Measurements from ENCODE around the gene HORMAD2.
A peak's percentile ranks its signal among the peaks of the same experiment; 100 is the strongest.

HORMAD2 gene

DNA sequence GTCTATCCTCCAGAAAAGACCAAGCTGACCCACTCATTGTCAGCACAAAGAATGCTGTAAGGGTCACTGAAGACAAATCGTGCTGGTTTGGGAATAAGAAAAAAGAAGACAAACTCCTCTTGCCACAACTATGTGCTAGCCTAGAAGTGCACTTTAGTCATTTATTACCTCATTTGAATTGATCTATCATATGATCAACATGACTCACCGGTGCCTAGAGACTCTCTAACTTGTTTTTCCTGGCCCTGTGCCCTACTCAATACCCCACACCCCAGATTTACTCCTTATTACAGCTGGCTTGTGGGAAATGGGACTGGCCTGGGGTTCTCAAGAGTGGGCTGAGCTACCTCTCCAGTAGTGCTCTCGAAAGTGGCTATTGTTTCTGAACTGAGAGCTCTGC lies 35.9 kb upstream of the HORMAD2 start:
- no peak for TF ChIP-seq CTCF (IDR thresholded peaks at IDR 0.05; ENCODE audit: insufficient read depth, low read length, missing control alignments)
- peak; percentile 72 for DNase-seq (ENCODE audit: low read depth, low spot score)
- ChIA-PET CTCF (interaction anchor here (1.2 to 1.3 kb wide), 2 partner anchors 13 to 44 kb away, joined by 3 to 4 read pairs; no protein-coding TSS in a partner anchor), POLR2A (no interaction called here)
- no peak overlapping the region for H3K4me3 ChIP-seq (ENCODE audit: low read depth, low read length)

GRCh38 chr22:30044881-30045493 lies 35.3 kb upstream of the HORMAD2 start:
- TF ChIP-seq CTCF (IDR thresholded peaks at IDR 0.05; ENCODE audit: insufficient read depth, low read length, missing control alignments) = no peak
- POLR2A ChIA-PET = no interaction called here
- CTCF ChIA-PET = interaction anchor here (1.2 to 1.3 kb wide), 2 partner anchors 13 to 44 kb away, joined by 3 to 4 read pairs; no protein-coding TSS in a partner anchor
- DNase-seq (ENCODE audit: low read depth, low spot score) = no peak
- H3K4me3 ChIP-seq (ENCODE audit: low read depth, low read length) = no peak overlapping the region

DNA sequence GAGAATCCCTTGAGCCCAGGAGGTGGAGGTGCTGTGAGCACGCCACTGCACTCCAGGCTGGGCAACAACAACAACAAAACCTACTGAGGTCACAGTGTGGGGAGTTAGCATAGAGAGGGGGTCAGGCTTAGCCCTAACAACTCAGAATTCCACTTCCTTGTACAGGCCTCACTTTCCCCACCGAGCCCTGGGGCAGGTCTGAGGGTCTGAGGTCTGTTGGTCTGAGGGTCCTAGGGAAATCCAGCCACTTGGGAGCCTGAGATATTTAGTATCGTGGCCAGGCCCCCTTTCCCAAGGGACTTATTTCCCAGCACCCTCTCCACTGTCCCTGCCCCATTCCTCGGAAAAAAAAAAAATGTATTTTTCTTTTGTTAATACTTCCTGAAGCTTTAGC lies 34.8 kb upstream of the HORMAD2 start:
- TF ChIP-seq CTCF (IDR thresholded peaks at IDR 0.05; ENCODE audit: insufficient read depth, low read length, missing control alignments) = no peak
- DNase-seq (ENCODE audit: low read depth, low spot score) = no peak
- ChIA-PET POLR2A (no interaction called here), CTCF (interaction anchor here (0.6 to 1.2 kb wide), 2 partner anchors 12 to 713 kb away, joined by 3 read pairs; no protein-coding TSS in a partner anchor)
- no peak overlapping the region for H3K4me3 ChIP-seq (ENCODE audit: low read depth, low read length)

DNA sequence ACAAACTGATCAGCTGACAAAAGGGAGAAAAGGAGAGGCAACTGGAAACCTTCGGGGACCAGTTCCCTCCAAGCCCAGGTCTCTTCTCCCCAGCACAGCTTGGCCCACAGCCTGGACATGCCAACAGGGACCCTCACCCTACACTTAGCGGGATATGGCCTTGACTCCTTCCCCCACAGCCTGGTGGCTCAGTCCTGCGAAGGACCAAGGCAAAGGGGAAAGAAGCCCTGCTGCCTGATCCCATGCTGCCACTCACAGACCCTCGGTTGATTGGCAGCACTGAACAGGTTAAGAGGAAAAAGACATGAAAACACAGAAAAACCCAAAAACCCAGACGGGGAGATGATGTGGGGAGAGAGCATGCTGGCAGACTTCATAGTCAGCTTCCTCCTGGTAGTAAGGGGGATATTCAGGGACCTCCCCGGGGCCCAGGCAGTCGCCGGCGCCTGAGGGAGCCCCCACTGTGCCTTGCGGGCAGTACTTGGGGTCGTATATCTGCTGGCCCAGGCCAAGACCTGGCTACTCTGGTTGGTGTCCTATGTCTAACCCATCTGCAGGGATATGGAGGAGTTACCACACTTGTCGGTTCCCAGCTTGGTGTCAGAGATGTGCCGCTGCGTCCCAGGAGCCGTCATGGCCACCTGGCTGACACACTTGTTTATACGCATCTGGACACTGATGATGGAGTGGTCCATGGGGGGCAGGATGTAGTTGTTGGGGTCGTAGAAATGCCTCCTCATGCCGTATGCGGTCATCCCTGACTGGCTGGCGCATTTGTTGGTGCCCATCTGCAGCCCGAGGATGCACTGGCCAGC lies 34.2 kb upstream of the HORMAD2 start:
- DNase-seq (ENCODE audit: low read depth, low spot score) = no peak
- ChIA-PET CTCF (interaction anchor here (0.6 to 1.2 kb wide), 2 partner anchors 12 to 713 kb away, joined by 3 read pairs; no protein-coding TSS in a partner anchor), POLR2A (no interaction called here)
- H3K4me3 ChIP-seq (ENCODE audit: low read depth, low read length) = no peak overlapping the region
- no peak for TF ChIP-seq CTCF (IDR thresholded peaks at IDR 0.05; ENCODE audit: insufficient read depth, low read length, missing control alignments)

GRCh38 chr22:30046716-30047363 lies 33.4 kb upstream of the HORMAD2 start:
- TF ChIP-seq CTCF (IDR thresholded peaks at IDR 0.05; ENCODE audit: insufficient read depth, low read length, missing control alignments) = no peak
- DNase-seq (ENCODE audit: low read depth, low spot score) = no peak
- ChIA-PET POLR2A (no interaction called here), CTCF (no interaction called here)
- H3K4me3 ChIP-seq (ENCODE audit: low read depth, low read length) = no peak overlapping the region

GRCh38 chr22:30047364-30047738 lies 32.9 kb upstream of the HORMAD2 start:
- DNase-seq (ENCODE audit: low read depth, low spot score) = no peak
- ChIA-PET POLR2A (no interaction called here), CTCF (no interaction called here)
- no peak for TF ChIP-seq CTCF (IDR thresholded peaks at IDR 0.05; ENCODE audit: insufficient read depth, low read length, missing control alignments)
- H3K4me3 ChIP-seq (ENCODE audit: low read depth, low read length) = no peak overlapping the region

Measured in AG04449 (cell line).